KMS-11 (cell line): ENCODE results near the gene FAM13B.

ENCODE experiments used
- H2AFZ ChIP-seq: fragments of 200-600 bp; sonication (generic); 2 replicates; pipeline ENCODE4 v1.6.1; 2016; ENCODE audit warnings: antibody characterized with exemption, mixed run types, low read depth
- H3K27ac ChIP-seq: fragments of 200-600 bp; sonication (generic); 2 replicates; pipeline ENCODE4 v1.6.1; 2016; ENCODE audit warnings: mild to moderate bottlenecking, mixed run types
- H3K27me3 ChIP-seq: fragments of 200-600 bp; sonication (generic); 2 replicates; pipeline ENCODE4 v1.6.1; 2017; ENCODE audit warnings: mild to moderate bottlenecking, low read depth, mixed run types, moderate library complexity; ENCODE audit not compliant: insufficient read depth
- H3K36me3 ChIP-seq: fragments of 200-600 bp; sonication (generic); 2 replicates; pipeline ENCODE4 v1.6.1; 2017; ENCODE audit warnings: mild to moderate bottlenecking, mixed run types; ENCODE audit not compliant: insufficient read depth
- H3K4me1 ChIP-seq: fragments of 200-600 bp; sonication (generic); 2 replicates; pipeline ENCODE4 v1.6.1; 2016; ENCODE audit warnings: mild to moderate bottlenecking, low read depth, mixed run types; ENCODE audit not compliant: poor library complexity, severe bottlenecking
- H3K4me2 ChIP-seq: fragments of 200-600 bp; sonication (generic); 2 replicates; pipeline ENCODE4 v1.7.0; 2016; ENCODE audit warnings: mild to moderate bottlenecking, mixed run types
- H3K4me3 ChIP-seq: fragments of 200-600 bp; sonication (generic); IDR thresholded peaks from 2 replicates; pipeline ENCODE4 v1.6.1; 2017; ENCODE audit warnings: low read depth, low read length, mixed read lengths; ENCODE audit not compliant: insufficient read depth
- H3K79me2 ChIP-seq: fragments of 200-600 bp; sonication (generic); 2 replicates; pipeline ENCODE4 v1.6.1; 2016; ENCODE audit warnings: low read depth, mixed run types; ENCODE audit not compliant: insufficient read depth
- H3K9ac ChIP-seq: fragments of 200-600 bp; sonication (generic); 2 replicates; pipeline ENCODE4 v1.6.1; 2016; ENCODE audit warnings: mild to moderate bottlenecking, mixed run types
- H4K20me1 ChIP-seq: fragments of 200-600 bp; sonication (generic); 2 replicates; pipeline ENCODE4 v1.6.1; 2016; ENCODE audit warnings: mild to moderate bottlenecking, mixed run types; ENCODE audit not compliant: insufficient read depth
- TF ChIP-seq, protein P1 (sequence below): fragments of 200-600 bp; sonication (generic); conservative IDR thresholded peaks from 2 replicates; pipeline ENCODE4 v1.6.1; 2017; ENCODE audit warnings: low read depth, mild to moderate bottlenecking, antibody characterized with exemption, low read length, moderate library complexity, mixed read lengths

The FAM13B gene

DNA sequence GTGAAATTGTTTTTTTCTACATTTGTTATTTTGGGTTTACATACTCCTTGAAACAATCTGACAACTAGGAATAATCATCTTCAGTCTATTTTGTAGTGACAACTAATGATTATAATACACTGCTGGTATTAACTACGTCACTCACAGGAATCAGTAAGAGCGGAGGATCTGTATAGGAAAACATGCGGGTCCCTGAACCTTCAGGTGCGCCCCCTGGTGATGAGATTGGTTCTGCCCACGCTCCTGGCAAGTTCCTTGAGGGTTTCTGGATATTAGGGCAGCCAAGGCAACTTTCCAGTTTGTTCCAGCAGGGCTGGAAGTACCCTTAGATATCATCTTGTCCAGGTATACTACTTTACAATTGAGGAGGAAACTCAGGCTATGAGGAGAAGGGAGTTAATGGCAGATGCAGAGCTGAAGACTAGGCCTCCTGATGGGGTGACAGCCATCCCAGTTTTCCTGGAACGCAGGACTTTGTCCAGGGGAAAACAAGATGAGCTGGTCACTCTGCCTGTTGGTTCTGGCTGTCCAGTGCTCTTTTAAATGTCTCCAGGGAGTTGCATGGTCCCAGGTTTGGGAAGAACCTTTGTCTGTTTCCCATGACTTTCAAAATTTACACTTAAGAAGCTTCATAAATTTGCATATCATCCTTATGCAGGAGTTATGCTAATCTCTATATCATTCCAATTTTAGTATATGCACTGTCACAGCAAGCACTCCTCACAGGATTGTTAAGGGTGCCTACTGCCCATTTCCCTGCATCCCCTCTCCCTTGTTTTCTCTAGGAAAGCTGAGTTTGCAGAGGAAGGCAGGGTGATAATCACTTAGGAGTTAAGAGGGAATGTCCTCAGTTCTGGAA, 36.1 kb upstream of the FAM13B start:
- TF ChIP-seq, protein P1, sequence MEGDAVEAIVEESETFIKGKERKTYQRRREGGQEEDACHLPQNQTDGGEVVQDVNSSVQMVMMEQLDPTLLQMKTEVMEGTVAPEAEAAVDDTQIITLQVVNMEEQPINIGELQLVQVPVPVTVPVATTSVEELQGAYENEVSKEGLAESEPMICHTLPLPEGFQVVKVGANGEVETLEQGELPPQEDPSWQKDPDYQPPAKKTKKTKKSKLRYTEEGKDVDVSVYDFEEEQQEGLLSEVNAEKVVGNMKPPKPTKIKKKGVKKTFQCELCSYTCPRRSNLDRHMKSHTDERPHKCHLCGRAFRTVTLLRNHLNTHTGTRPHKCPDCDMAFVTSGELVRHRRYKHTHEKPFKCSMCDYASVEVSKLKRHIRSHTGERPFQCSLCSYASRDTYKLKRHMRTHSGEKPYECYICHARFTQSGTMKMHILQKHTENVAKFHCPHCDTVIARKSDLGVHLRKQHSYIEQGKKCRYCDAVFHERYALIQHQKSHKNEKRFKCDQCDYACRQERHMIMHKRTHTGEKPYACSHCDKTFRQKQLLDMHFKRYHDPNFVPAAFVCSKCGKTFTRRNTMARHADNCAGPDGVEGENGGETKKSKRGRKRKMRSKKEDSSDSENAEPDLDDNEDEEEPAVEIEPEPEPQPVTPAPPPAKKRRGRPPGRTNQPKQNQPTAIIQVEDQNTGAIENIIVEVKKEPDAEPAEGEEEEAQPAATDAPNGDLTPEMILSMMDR = peak; percentile 71
- Histone ChIP-seq H3K9ac (no peak overlapping the region), H3K27ac (no peak overlapping the region), H3K4me2 (no peak overlapping the region), H3K36me3 (no peaks in the 10 kb centered on the region), H4K20me1 (no peaks in the 10 kb centered on the region), H3K4me3 (no peak overlapping the region), H3K4me1 (no peaks in the 10 kb centered on the region), H2AFZ (no peak overlapping the region), H3K27me3 (no peaks in the 10 kb centered on the region), H3K79me2 (no peaks in the 10 kb centered on the region)

DNA sequence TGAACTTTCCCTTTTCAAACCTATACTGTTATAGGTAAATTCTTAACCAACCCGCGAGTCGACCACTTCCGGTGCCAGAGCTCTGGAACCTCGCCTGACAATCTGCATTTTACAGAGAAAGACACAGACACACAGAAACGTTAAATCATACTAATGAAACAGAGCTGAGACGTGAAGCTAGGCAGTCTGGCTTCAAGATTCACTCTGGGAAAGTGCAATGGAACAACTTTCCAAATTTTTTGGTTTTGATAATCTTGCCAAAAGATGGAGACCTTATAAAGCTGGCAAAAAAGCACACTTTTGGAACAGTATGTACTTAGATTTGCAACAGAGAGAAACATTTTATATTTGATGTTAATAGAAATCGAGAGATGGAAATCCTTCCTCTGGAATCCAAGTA, 35.1 kb upstream of the FAM13B start:
- no peak overlapping the region for H3K4me3 ChIP-seq
- no peaks in the 10 kb centered on the region for H3K27me3 ChIP-seq
- H3K4me1 ChIP-seq = no peaks in the 10 kb centered on the region
- no peak overlapping the region for H3K4me2 ChIP-seq
- no peaks in the 10 kb centered on the region for H3K36me3 ChIP-seq
- no peak overlapping the region for H3K9ac ChIP-seq
- TF ChIP-seq, protein P1 = no peak
- no peak overlapping the region for H2AFZ ChIP-seq
- no peaks in the 10 kb centered on the region for H3K79me2 ChIP-seq
- no peak overlapping the region for H3K27ac ChIP-seq
- no peaks in the 10 kb centered on the region for H4K20me1 ChIP-seq

DNA sequence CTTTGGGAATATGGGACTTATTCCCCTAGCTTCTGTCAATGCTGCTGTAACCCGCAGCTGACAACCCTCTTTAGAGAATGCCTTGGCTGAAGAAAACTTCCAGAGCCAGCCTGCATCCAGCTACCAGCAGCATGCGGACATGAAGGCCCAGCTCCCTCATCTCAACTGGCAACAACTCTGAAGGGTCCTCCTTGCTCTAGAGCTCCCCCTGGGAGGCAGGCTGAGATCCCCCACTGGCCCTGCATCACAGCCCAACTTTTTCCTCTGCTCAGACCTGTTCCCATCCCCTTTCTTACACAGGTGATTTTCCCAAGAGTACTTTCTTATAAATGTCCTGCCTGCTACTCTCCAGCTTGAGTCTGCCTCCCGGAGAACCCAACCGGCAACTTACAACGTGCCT, 32.2 kb upstream of the FAM13B start:
- Histone ChIP-seq H3K27ac (no peak overlapping the region), H3K36me3 (no peaks in the 10 kb centered on the region), H3K79me2 (no peaks in the 10 kb centered on the region), H3K4me3 (no peak overlapping the region), H3K4me1 (no peaks in the 10 kb centered on the region), H4K20me1 (no peaks in the 10 kb centered on the region), H2AFZ (no peak overlapping the region), H3K9ac (no peak overlapping the region), H3K27me3 (no peaks in the 10 kb centered on the region), H3K4me2 (no peak overlapping the region)
- TF ChIP-seq, protein P1 = peak; percentile 40; the same call in 1 of the 2 replicates

DNA sequence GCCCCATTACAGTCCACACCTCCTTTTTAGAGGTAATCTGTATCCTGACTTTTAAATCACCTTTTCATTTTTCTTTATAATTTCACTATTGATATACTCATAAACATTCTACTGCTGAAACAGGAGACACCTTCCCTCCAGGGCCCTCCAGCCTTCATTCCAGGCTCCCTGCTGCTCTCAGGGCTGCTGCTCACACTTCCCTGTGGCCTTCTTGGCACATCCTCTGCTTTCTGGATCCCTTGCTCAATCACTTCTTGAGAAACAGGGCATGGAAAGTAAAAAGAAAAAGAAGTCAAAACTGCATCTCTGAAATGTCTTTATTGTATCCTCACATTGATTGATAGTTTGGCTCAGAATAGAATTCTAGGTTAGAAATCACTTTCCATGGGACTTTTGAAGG, 31.6 kb upstream of the FAM13B start:
- H3K4me2 ChIP-seq = no peak overlapping the region
- no peaks in the 10 kb centered on the region for H3K27me3 ChIP-seq
- H3K4me1 ChIP-seq = no peaks in the 10 kb centered on the region
- no peak overlapping the region for H3K27ac ChIP-seq
- no peaks in the 10 kb centered on the region for H4K20me1 ChIP-seq
- TF ChIP-seq, protein P1 = no peak
- H3K9ac ChIP-seq = no peak overlapping the region
- no peak overlapping the region for H3K4me3 ChIP-seq
- no peak overlapping the region for H2AFZ ChIP-seq
- no peaks in the 10 kb centered on the region for H3K36me3 ChIP-seq
- no peaks in the 10 kb centered on the region for H3K79me2 ChIP-seq
